Activated B cell treated with CpG ODN at 0.5 μM for 24 hours (primary cell): ENCODE measurements around the gene HK1. TPM values are rescaled to one million over a fixed set of nuclear protein-coding genes. Genes with fewer than 3 reads are reported as not detected.

Source experiments
- ATAC-seq: fragments of 200-7000 bp; cut with Tn5 transposase; one replicate; pipeline ENCODE4 v1.10.0; 2021; ENCODE audit warnings: low read depth, mild to moderate bottlenecking, moderate library complexity
- CTCF ChIA-PET: fragments of 350-600 bp; sonication (Branson Sonifier 250); formaldehyde crosslinking; loops from one replicate; lab custom pipeline; 2021; ENCODE audit warnings: antibody characterized with exemption; lab: Charles Lee
- POLR2A ChIA-PET: fragments of 350-600 bp; sonication (Branson Sonifier 250); formaldehyde crosslinking; loops from one replicate; lab custom pipeline; 2021; ENCODE audit warnings: antibody characterized with exemption; lab: Charles Lee
- DNase-seq: peaks from one replicate; pipeline ENCODE4 v3.0.0; 2022
- H3K27ac Mint-ChIP-seq: one replicate; pipeline ENCODE4 v1.8.0; 2020; ENCODE audit warnings: mixed read lengths
- H3K27me3 Mint-ChIP-seq: one replicate; pipeline ENCODE4 v1.8.0; 2021; ENCODE audit warnings: mixed read lengths
- H3K36me3 Mint-ChIP-seq: one replicate; pipeline ENCODE4 v1.8.0; 2021; ENCODE audit warnings: low read depth, mixed read lengths
- H3K4me1 Mint-ChIP-seq: one replicate; pipeline ENCODE4 v1.8.0; 2021; ENCODE audit warnings: mixed read lengths
- H3K4me3 Mint-ChIP-seq: one replicate; pipeline ENCODE4 v1.8.0; 2020; ENCODE audit warnings: mild to moderate bottlenecking, mixed read lengths
- H3K9me3 Mint-ChIP-seq: one replicate; pipeline ENCODE4 v1.8.0; 2020; ENCODE audit warnings: mixed read lengths
- CTCF ChIP-seq: fragments of 200-600 bp; IDR thresholded peaks from one replicate; pipeline ENCODE4 v1.8.0; 2022; ENCODE audit warnings: antibody characterized with exemption, mild to moderate bottlenecking
- intact Hi-C: fragments of 100-400 bp; cut with micrococcal nuclease; formaldehyde crosslinking; loops from one replicate; pipeline ENCODE4 v1.15.1; 2024
- total RNA-seq: library from RNA; stranded (reverse); gene quantifications from 2 replicates; pipeline ENCODE4 v1.2.3, GENCODE V29; 2022

The HK1 gene
- total RNA-seq, 1 donor from 2014 or later = 47.2 TPM

- no peak overlapping the region for H3K27ac Mint-ChIP-seq
- CTCF ChIA-PET = no interaction called here
- no peaks in the 10 kb centered on the region for H3K36me3 Mint-ChIP-seq
- no peaks in the 10 kb centered on the region for H3K9me3 Mint-ChIP-seq
- ATAC-seq = no peak
- DNase-seq = no peak
- intact Hi-C loops = no loop called here
- TF ChIP-seq CTCF = no peak
- H3K4me1 Mint-ChIP-seq = no peaks in the 10 kb centered on the region
- peaks cover 6% of the 10 kb centered on the region for H3K27me3 Mint-ChIP-seq
- no peak overlapping the region for H3K4me3 Mint-ChIP-seq
- POLR2A ChIA-PET = no interaction called here
These were observed 155.9 kb downstream of the HK1 start for GRCh38 chr10:69434169-69434568.

- DNase-seq (no peak), ATAC-seq (no peak)
- CTCF ChIA-PET = no interaction called here
- TF ChIP-seq CTCF = no peak
- Mint-ChIP-seq H3K27me3 (peaks cover 8% of the 10 kb centered on the region), H3K36me3 (no peaks in the 10 kb centered on the region), H3K4me3 (no peak overlapping the region), H3K9me3 (no peaks in the 10 kb centered on the region), H3K27ac (no peak overlapping the region), H3K4me1 (no peaks in the 10 kb centered on the region)
- POLR2A ChIA-PET = no interaction called here
- intact Hi-C loops = no loop called here
These were observed 156.6 kb downstream of the HK1 start for GRCh38 chr10:69434926-69435325.

GRCh38 chr10:69435966-69436520, 157.7 kb downstream of the HK1 start:
- ATAC-seq (no peak), DNase-seq (no peak)
- no peak for TF ChIP-seq CTCF
- Mint-ChIP-seq H3K9me3 (no peaks in the 10 kb centered on the region), H3K4me1 (no peaks in the 10 kb centered on the region), H3K4me3 (no peak overlapping the region), H3K27me3 (peaks cover 8% of the 10 kb centered on the region), H3K36me3 (no peaks in the 10 kb centered on the region), H3K27ac (no peak overlapping the region)
- CTCF ChIA-PET = no interaction called here
- POLR2A ChIA-PET = no interaction called here
- intact Hi-C loops = no loop called here

- no peak for DNase-seq
- H3K4me3 Mint-ChIP-seq = no peak overlapping the region
- H3K27ac Mint-ChIP-seq = no peak overlapping the region
- no peaks in the 10 kb centered on the region for H3K36me3 Mint-ChIP-seq
- peaks cover 16% of the 10 kb centered on the region for H3K27me3 Mint-ChIP-seq
- POLR2A ChIA-PET = no interaction called here
- CTCF ChIA-PET = no interaction called here
- no peak for ATAC-seq
- H3K4me1 Mint-ChIP-seq = no peaks in the 10 kb centered on the region
- intact Hi-C loops = no loop called here
- H3K9me3 Mint-ChIP-seq = no peaks in the 10 kb centered on the region
- no peak for TF ChIP-seq CTCF
These were observed 159.3 kb downstream of the HK1 start for GRCh38 chr10:69437321-69438259.

GRCh38 chr10:69438536-69439349, 160.4 kb downstream of the HK1 start:
- no peaks in the 10 kb centered on the region for H3K36me3 Mint-ChIP-seq
- DNase-seq (no peak), ATAC-seq (no peak)
- no peaks in the 10 kb centered on the region for H3K9me3 Mint-ChIP-seq
- peaks cover 16% of the 10 kb centered on the region for H3K27me3 Mint-ChIP-seq
- ChIA-PET CTCF (no interaction called here), POLR2A (no interaction called here)
- H3K4me1 Mint-ChIP-seq = no peaks in the 10 kb centered on the region
- intact Hi-C loops = no loop called here
- no peak for TF ChIP-seq CTCF
- no peak overlapping the region for H3K4me3 Mint-ChIP-seq
- no peak overlapping the region for H3K27ac Mint-ChIP-seq
